GM12873 (cell line): ENCODE data around the gene EZH1.

ENCODE experiments used
- CTCF ChIP-seq: IDR thresholded peaks from 2 replicates; pipeline ENCODE4 v1.5.1; 2012; ENCODE audit warnings: low read depth, mild to moderate bottlenecking, moderate library complexity, low read length, control low read depth; ENCODE audit not compliant: insufficient read depth; ENCODE audit errors: missing control alignments

EZH1 gene

DNA sequence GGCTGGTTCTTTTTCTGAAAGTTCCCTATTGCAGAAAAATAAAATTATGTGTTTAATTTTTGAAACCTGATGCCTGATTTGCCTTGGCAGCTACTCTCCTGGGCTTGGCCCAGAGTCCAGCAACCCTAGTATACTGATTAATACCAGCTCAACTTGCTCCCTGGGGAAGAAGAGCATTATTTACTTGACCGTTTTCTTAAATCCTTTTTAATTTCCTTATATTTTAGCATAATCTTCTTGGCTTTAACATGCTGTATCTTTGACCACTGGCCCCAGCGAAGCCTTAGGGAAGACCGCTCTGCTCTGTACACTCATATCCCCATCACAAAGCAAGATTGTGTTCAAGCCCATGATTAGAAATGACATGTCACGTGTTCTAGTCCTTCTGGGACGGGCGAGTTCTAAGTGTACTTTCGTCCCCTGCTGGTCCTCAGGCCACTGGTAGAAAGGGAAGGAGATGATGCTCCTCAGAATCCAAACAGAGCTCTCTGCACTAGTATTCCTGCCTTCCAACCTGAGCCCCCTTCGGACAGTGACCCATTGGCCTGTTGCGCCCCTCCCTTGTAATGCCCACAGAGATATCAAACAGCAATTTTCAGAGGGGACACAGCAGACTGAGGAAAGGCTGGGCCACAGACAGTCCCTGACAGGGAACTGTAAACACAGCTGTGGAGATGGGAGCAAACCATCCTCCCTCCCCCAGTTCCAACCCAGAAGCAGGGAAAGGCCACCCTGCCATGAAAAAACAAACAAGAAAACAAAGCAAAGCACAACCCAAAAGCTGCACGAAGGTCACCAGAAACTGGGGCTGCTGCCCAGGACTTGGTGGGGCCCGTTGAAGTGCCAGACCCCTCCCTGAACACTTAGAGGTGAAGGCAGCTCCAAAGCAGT lies 4.3 kb upstream of the EZH1 start:
- TF ChIP-seq CTCF, result no peak

DNA sequence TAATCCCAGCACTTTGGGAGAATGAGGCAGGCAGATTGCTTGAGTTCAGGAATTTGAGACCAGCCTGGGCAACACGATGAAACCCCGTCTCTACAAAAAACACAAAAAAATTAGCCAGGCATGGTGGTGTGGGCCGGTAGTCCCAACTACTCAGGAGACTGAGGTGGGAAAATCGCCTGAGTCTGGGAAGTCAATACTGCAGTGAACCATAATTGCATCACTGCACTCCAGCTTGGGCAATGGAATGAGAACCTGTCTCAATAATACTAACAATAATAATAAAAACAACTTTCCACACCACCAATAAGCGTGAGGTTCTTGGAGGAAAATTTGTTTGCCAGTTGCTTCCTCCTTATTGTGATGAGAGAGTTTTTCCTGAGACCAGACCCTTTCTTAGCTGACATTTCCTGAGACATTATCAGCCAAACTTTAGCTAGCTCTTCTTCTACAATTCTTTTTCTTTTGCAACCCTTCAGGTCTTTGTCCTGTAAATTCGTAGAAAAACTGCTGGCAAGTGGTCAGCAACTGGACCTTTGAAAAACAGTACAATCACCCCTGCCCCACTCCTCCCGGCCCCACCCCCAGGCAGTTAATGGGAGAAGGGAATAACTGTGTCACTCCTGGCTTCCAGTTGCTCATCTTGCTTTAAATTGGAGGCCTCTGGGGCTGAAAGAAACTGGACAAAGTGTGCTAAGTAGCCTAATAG lies 3.5 kb upstream of the EZH1 start:
- no peak for TF ChIP-seq CTCF

GRCh38 chr17:42744283-42744805 lies 496 bp downstream of the EZH1 start:
- TF ChIP-seq CTCF, result no peak

GRCh38 chr17:42743595-42744282 lies 1.1 kb downstream of the EZH1 start:
- peak; percentile 4 for TF ChIP-seq CTCF

- TF ChIP-seq CTCF, result no peak
Measured at GRCh38 chr17:42740699-42741098, 4.1 kb downstream of the EZH1 start.

GRCh38 chr17:42725143-42725542 lies 19.7 kb downstream of the EZH1 start:
- no peak for TF ChIP-seq CTCF

- no peak for TF ChIP-seq CTCF
Measured at GRCh38 chr17:42723636-42724035, 21.2 kb downstream of the EZH1 start.
